HUES64 (cell line): ENCODE data around the gene CDK14.
A peak's percentile ranks its signal among the peaks of the same experiment; 100 is the strongest.

Experiments
- H3K27ac ChIP-seq: 2 replicates; pipeline ENCODE4 v1.7.0; 2013; ENCODE audit warnings: low read depth, low read length, inconsistent platforms
- H3K27me3 ChIP-seq: 2 replicates; pipeline ENCODE4 v1.6.1; 2013; ENCODE audit warnings: mild to moderate bottlenecking, low read length; ENCODE audit not compliant: insufficient read depth
- H3K36me3 ChIP-seq: 2 replicates; pipeline ENCODE4 v1.6.1; 2013; ENCODE audit warnings: mild to moderate bottlenecking, low read length; ENCODE audit not compliant: insufficient read depth
- H3K4me1 ChIP-seq: 2 replicates; pipeline ENCODE4 v1.6.1; 2013; ENCODE audit warnings: mild to moderate bottlenecking, low read length, moderate library complexity; ENCODE audit not compliant: insufficient read depth
- H3K4me3 ChIP-seq: 2 replicates; pipeline ENCODE4 v1.5.1; 2013; ENCODE audit warnings: mild to moderate bottlenecking, low read length, moderate library complexity
- H3K9ac ChIP-seq: 2 replicates; pipeline ENCODE4 v1.6.1; 2013; ENCODE audit warnings: mild to moderate bottlenecking, low read depth, low read length
- H3K9me3 ChIP-seq: 2 replicates; pipeline ENCODE4 v1.6.1; 2013; ENCODE audit warnings: low read depth, low read length; ENCODE audit not compliant: insufficient read depth
- WGBS: fragments of 150-250, 120-280 bp; methylation state at CpG from one replicate; pipeline ENCODE4 v1.1.7; 2013; ENCODE audit warnings: missing lambda C conversion rate; 5-methylcytosine and 5-hydroxymethylcytosine counted together

CDK14 gene

GRCh38 chr7:90579181-90579688 is 16.9 kb upstream of the CDK14 start:
- Histone ChIP-seq H3K4me3 (no peak overlapping the region), H3K36me3 (no peaks in the 10 kb centered on the region), H3K9me3 (no peaks in the 10 kb centered on the region), H3K27me3 (no peaks in the 10 kb centered on the region), H3K4me1 (peaks cover 2% of the 10 kb centered on the region; the same call in 1 of the 2 replicates), H3K27ac (no peak overlapping the region), H3K9ac (no peak overlapping the region)
- 92% methylated on average over 4 of the region's 4 CpGs for WGBS

GRCh38 chr7:90580051-90580450 is 16.1 kb upstream of the CDK14 start:
- H3K4me3 ChIP-seq, result no peak overlapping the region
- no peaks in the 10 kb centered on the region for H3K9me3 ChIP-seq
- no peaks in the 10 kb centered on the region for H3K27me3 ChIP-seq
- no peak overlapping the region for H3K27ac ChIP-seq
- no peaks in the 10 kb centered on the region for H3K4me1 ChIP-seq
- H3K36me3 ChIP-seq, result no peaks in the 10 kb centered on the region
- no peak overlapping the region for H3K9ac ChIP-seq
- WGBS, result 87% methylated on average over 3 of the region's 3 CpGs

- Histone ChIP-seq H3K4me3 (no peak overlapping the region), H3K27ac (no peak overlapping the region), H3K9ac (no peak overlapping the region), H3K27me3 (no peaks in the 10 kb centered on the region), H3K4me1 (no peaks in the 10 kb centered on the region), H3K9me3 (no peaks in the 10 kb centered on the region), H3K36me3 (no peaks in the 10 kb centered on the region)
- WGBS, result 100% methylated on average over 2 of the region's 2 CpGs
Observed at GRCh38 chr7:90582164-90582563, 14.0 kb upstream of the CDK14 start.

GRCh38 chr7:90584378-90584777 is 11.7 kb upstream of the CDK14 start:
- Histone ChIP-seq H3K27me3 (no peaks in the 10 kb centered on the region), H3K4me1 (no peaks in the 10 kb centered on the region), H3K9me3 (no peaks in the 10 kb centered on the region), H3K4me3 (no peak overlapping the region), H3K9ac (no peak overlapping the region), H3K36me3 (no peaks in the 10 kb centered on the region), H3K27ac (no peak overlapping the region)
- 94% methylated on average over 1 of the region's 1 CpG for WGBS

GRCh38 chr7:90586091-90586490 is 10.0 kb upstream of the CDK14 start:
- H3K9me3 ChIP-seq, result no peaks in the 10 kb centered on the region
- no peak overlapping the region for H3K27ac ChIP-seq
- H3K4me3 ChIP-seq, result no peak overlapping the region
- H3K4me1 ChIP-seq, result no peaks in the 10 kb centered on the region
- H3K36me3 ChIP-seq, result no peaks in the 10 kb centered on the region
- H3K27me3 ChIP-seq, result no peaks in the 10 kb centered on the region
- H3K9ac ChIP-seq, result no peak overlapping the region
- WGBS, result 95% methylated on average over 1 of the region's 1 CpG

- Histone ChIP-seq H3K9ac (no peak overlapping the region), H3K36me3 (no peaks in the 10 kb centered on the region), H3K27me3 (no peaks in the 10 kb centered on the region), H3K4me1 (no peaks in the 10 kb centered on the region), H3K27ac (no peak overlapping the region), H3K9me3 (no peaks in the 10 kb centered on the region), H3K4me3 (no peak overlapping the region)
- 98% methylated on average over 2 of the region's 2 CpGs for WGBS
Observed at GRCh38 chr7:90587766-90588165, 8.4 kb upstream of the CDK14 start.

GRCh38 chr7:90592033-90592432 is 4.1 kb upstream of the CDK14 start:
- Histone ChIP-seq H3K9ac (no peak overlapping the region), H3K27me3 (peaks cover 3% of the 10 kb centered on the region; the same call in 1 of the 2 replicates), H3K36me3 (no peaks in the 10 kb centered on the region), H3K4me3 (no peak overlapping the region), H3K4me1 (peaks cover 11% of the 10 kb centered on the region), H3K27ac (no peak overlapping the region), H3K9me3 (no peaks in the 10 kb centered on the region)

- Histone ChIP-seq H3K27ac (no peak overlapping the region), H3K4me3 (no peak overlapping the region), H3K27me3 (peaks cover 14% of the 10 kb centered on the region; the same call in 1 of the 2 replicates), H3K4me1 (peaks cover 18% of the 10 kb centered on the region), H3K9me3 (no peaks in the 10 kb centered on the region), H3K9ac (no peak overlapping the region), H3K36me3 (no peaks in the 10 kb centered on the region)
Observed at GRCh38 chr7:90593205-90593604, 2.9 kb upstream of the CDK14 start.

- peak overlapping the region; percentile 75; the same call in 1 of the 2 replicates for H3K9ac ChIP-seq
- peak overlapping the region; percentile 89 for H3K27ac ChIP-seq
- H3K36me3 ChIP-seq, result no peaks in the 10 kb centered on the region
- H3K4me3 ChIP-seq, result peak overlapping the region; percentile 93
- WGBS, result 7% methylated on average over 9 of the region's 11 CpGs
- H3K9me3 ChIP-seq, result no peaks in the 10 kb centered on the region
- H3K27me3 ChIP-seq, result peaks cover 16% of the 10 kb centered on the region; the same call in 1 of the 2 replicates
- H3K4me1 ChIP-seq, result peaks cover 20% of the 10 kb centered on the region
Observed at GRCh38 chr7:90594751-90595317, 1.3 kb upstream of the CDK14 start.

GRCh38 chr7:90595342-90595800 is 750 bp upstream of the CDK14 start:
- Histone ChIP-seq H3K4me3 (peak overlapping the region; percentile 93), H3K27ac (peak overlapping the region; percentile 89), H3K9me3 (no peaks in the 10 kb centered on the region), H3K27me3 (peaks cover 16% of the 10 kb centered on the region; the same call in 1 of the 2 replicates), H3K36me3 (no peaks in the 10 kb centered on the region), H3K4me1 (peaks cover 22% of the 10 kb centered on the region), H3K9ac (peak overlapping the region; percentile 75; the same call in 1 of the 2 replicates)
- WGBS, result 5% methylated on average over 8 of the region's 10 CpGs

- Histone ChIP-seq H3K9me3 (no peaks in the 10 kb centered on the region), H3K9ac (peak overlapping the region; percentile 89), H3K36me3 (no peaks in the 10 kb centered on the region), H3K4me3 (peak overlapping the region; percentile 93), H3K27ac (peak overlapping the region; percentile 48; the same call in 1 of the 2 replicates), H3K4me1 (peaks cover 29% of the 10 kb centered on the region), H3K27me3 (peaks cover 16% of the 10 kb centered on the region; the same call in 1 of the 2 replicates)
- WGBS, result under 1% methylated on average over 47 of the region's 47 CpGs
Observed at GRCh38 chr7:90596671-90597562, 796 bp downstream of the CDK14 start.
